Activated CD8-positive, alpha-beta memory T cell treated with anti-CD3 and anti-CD28 coated beads for 48 hours (primary cell): Measurements from ENCODE around the gene FSD1.
A peak's percentile ranks its signal among the peaks of the same experiment; 100 is the strongest.
"Not testable (repeated sequence)": the region's sequence is repeated elsewhere in the genome, so short reads cannot be mapped to it uniquely, and the experiment has no call there.

Experiments used
- DNase-seq, 3 experiments: peaks; one replicate each; pipeline ENCODE4 v3.0.0-alpha.2; 2020; ENCODE audit warnings: low read depth in 2 of 3, low spot score in 2 of 3

FSD1 gene

DNA sequence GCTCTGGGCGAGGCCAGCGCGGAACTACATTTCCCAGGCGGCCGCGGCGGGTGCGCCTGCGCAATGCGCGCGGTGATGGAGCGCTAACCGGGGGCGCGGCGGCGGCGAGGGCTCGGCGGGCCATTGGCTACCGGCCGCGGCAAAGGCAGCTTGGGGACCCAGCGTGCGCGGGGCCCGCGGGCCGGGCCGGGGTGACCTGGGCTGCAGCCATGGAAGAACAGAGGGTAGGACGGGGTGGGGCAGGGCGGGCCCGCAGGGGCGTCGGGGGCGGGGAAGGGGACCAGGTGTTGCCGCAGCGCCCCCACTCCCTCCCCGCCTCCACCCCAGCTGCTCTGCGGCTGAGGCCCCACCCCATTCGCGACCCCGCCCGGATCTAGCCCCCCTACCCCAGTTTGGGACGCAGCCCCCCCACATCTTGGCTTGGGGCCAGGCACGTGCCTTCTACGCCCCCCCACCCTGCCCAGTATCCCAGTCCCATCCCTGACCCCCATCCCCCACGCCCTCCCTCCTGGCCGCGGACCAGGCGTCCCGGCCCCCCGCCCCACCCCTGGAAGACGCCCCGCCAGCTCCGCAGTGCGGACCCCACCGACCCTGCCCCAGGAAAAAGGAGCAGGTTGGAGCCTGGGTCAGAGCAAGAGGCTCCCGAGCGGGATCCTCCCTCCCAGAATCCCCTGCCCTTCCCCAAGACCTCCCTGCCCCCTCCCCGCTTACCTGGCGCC lies at the start of gene FSD1:
Gene FSD1 (plus strand): TSS at position 61 of the 719 bp plus-strand sequence. CDS start 149 bp downstream, at position 210.
- peak; percentile 68 to 70 (median 68) for DNase-seq

DNA sequence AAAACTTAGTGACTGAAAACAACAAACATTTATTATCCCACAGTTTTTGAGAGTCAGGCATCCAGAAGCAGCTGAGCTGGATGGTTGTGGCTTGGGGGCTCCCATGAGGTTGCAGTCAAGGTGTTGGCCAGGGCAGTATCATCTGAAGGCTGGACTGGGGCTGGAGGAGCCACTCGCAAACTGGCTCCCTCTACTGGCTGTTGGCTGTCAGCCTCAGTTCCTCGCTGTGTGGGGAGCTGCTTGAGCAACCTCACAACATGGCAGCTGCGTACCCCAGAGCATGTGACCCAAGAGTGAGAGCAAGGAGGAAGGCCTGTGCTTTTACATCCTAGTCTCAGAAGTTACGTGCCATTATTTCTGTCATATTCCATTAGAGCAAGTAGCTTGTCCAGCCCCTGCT lies 47.8 kb upstream of the FSD1 start:
- DNase-seq, result no peak

- no peak for DNase-seq
Measured at GRCh38 chr19:4257025-4257424, 47.4 kb upstream of the FSD1 start.

- no peak for DNase-seq
Measured at GRCh38 chr19:4258181-4258580, 46.2 kb upstream of the FSD1 start.

GRCh38 chr19:4260613-4261191 lies 43.7 kb upstream of the FSD1 start:
- DNase-seq, result no peak

- no peak for DNase-seq
Measured at GRCh38 chr19:4264812-4265211, 39.6 kb upstream of the FSD1 start.

DNA sequence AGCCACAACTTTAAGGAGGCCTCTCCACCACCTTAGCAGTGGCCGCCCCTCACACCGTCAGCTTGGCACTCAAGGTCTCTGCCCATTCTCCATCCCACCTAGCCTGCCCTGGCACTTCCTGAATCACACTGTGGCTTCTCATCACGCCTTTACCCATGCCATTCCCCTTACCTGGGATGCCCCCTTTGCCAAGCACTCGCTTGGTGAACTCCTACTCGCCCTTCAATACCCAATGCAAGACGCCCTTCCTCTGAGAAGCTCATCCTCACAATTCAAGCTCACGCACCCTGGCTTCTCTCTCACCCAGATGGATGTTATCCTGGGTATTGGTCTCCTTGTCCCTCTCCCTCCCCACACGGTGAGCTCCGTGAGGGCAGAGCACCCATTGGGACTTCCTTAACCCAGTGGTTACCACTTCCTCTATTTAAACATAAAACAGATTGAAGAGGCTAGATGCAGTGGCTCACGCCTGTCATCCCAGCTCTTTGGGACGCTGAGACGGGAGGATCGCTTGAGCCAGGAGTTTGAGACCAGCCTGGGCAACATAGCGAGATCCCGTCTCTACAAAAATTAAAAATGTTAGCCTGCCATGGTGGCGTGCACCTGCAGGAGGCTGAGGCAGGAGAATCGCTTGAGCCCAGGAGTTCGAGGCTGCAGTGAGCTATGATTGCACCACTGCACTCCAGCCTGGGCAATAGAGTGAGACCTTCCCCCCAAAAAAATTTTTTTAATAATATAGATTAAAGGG lies 38.0 kb upstream of the FSD1 start:
- no peak for DNase-seq

- DNase-seq, result peak in 2 of 3 experiments; percentile 44 to 53
Measured at GRCh38 chr19:4267101-4267900, 37.1 kb upstream of the FSD1 start.

GRCh38 chr19:4267901-4268815 lies 36.2 kb upstream of the FSD1 start:
- no peak for DNase-seq

- no peak for DNase-seq
Measured at GRCh38 chr19:4268816-4269430, 35.5 kb upstream of the FSD1 start.

DNA sequence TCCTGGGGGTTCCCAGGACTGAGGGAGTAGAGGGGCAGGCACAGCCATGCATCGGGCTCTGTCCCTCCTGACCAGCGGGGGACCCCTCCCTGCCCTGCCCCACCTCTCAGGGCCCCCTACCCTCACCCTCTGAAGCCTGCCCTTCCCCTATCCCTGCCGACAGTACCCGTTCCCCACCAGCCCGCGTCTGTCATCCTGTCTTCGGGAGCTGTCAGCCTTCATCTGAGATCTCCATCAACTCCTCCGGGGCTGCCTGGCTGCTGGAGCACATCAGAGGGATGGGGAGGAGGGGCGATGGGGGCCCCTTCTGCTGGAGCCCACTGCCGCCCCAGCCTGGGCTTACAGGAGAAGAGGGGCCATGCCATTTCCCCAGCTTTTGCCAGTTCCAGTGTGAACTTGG lies 31.5 kb upstream of the FSD1 start:
- no peak for DNase-seq

- DNase-seq, result not testable (repeated sequence)
Measured at GRCh38 chr19:4274321-4274686, 30.1 kb upstream of the FSD1 start.

- DNase-seq, result no peak
Measured at GRCh38 chr19:4277191-4277696, 27.2 kb upstream of the FSD1 start.

- no peak for DNase-seq
Measured at GRCh38 chr19:4278010-4278409, 26.4 kb upstream of the FSD1 start.

- DNase-seq, result no peak
Measured at GRCh38 chr19:4278419-4279266, 25.8 kb upstream of the FSD1 start, which contains the start of gene SHD. SHD (plus strand) TSS chr19:4279266; CDS start chr19:4280064, 798 bp downstream.

- no peak for DNase-seq
Measured at GRCh38 chr19:4279267-4279529, 25.2 kb upstream of the FSD1 start.

- no peak for DNase-seq
Measured at GRCh38 chr19:4279530-4280422, 24.6 kb upstream of the FSD1 start.
